Subcutaneous abdominal adipose tissue (tissue), 5 donors: ENCODE results near the gene OR2V1.

Experiments
- H3K27ac ChIP-seq: one replicate; pipeline ENCODE4 v1.7.0; 2013; ENCODE audit warnings: low read depth, mild to moderate bottlenecking, inconsistent platforms, low read length, moderate library complexity
- H3K27me3 ChIP-seq, 5 donors: one replicate each; pipeline ENCODE4 v1.7.0; 2013; ENCODE audit warnings: low read length in 5 of 5, inconsistent platforms in 1 of 5; ENCODE audit not compliant: control insufficient read depth in 5 of 5, insufficient read depth in 4 of 5
- H3K36me3 ChIP-seq, 5 donors: one replicate each; pipeline ENCODE4 v1.7.0; 2013; ENCODE audit warnings: low read length in 5 of 5; ENCODE audit not compliant: control insufficient read depth in 5 of 5, insufficient read depth in 5 of 5
- H3K4me1 ChIP-seq, 5 donors: one replicate each; pipeline ENCODE4 v1.7.0; 2013; ENCODE audit warnings: low read length in 5 of 5, mild to moderate bottlenecking in 3 of 5, moderate library complexity in 1 of 5; ENCODE audit not compliant: control insufficient read depth in 5 of 5, insufficient read depth in 5 of 5
- H3K4me3 ChIP-seq, 5 donors: one replicate each; pipeline ENCODE4 v1.7.0; 2013; ENCODE audit warnings: low read length in 5 of 5, low read depth in 1 of 5
- H3K9ac ChIP-seq, 5 donors: one replicate each; pipeline ENCODE4 v1.7.0; 2013; ENCODE audit warnings: low read length in 5 of 5, mild to moderate bottlenecking in 4 of 5, moderate library complexity in 3 of 5
- H3K9me3 ChIP-seq, 5 donors: one replicate each; pipeline ENCODE4 v1.7.0; 2013; ENCODE audit warnings: low read length in 5 of 5; ENCODE audit not compliant: control insufficient read depth in 5 of 5
- donor health status: healthy.
- donor health status: healthy.
- donor health status: healthy.
- donor health status: healthy.
- donor health status: healthy.

Gene OR2V1

GRCh38 chr5:181129601-181130000 is 1.4 kb downstream of the OR2V1 start:
- H3K9ac ChIP-seq: no peak overlapping the region
- no peaks in the 10 kb centered on the region for H3K36me3 ChIP-seq
- H3K27ac ChIP-seq: no peak overlapping the region
- peaks cover 0 to 1% (median 0%) of the 10 kb centered on the region in 5 donors for H3K4me1 ChIP-seq
- peaks cover 0 to 4% (median 0%) of the 10 kb centered on the region in 5 donors for H3K9me3 ChIP-seq
- H3K4me3 ChIP-seq: no peak overlapping the region
- peaks cover 18 to 44% (median 36%) of the 10 kb centered on the region in 5 donors for H3K27me3 ChIP-seq

DNA sequence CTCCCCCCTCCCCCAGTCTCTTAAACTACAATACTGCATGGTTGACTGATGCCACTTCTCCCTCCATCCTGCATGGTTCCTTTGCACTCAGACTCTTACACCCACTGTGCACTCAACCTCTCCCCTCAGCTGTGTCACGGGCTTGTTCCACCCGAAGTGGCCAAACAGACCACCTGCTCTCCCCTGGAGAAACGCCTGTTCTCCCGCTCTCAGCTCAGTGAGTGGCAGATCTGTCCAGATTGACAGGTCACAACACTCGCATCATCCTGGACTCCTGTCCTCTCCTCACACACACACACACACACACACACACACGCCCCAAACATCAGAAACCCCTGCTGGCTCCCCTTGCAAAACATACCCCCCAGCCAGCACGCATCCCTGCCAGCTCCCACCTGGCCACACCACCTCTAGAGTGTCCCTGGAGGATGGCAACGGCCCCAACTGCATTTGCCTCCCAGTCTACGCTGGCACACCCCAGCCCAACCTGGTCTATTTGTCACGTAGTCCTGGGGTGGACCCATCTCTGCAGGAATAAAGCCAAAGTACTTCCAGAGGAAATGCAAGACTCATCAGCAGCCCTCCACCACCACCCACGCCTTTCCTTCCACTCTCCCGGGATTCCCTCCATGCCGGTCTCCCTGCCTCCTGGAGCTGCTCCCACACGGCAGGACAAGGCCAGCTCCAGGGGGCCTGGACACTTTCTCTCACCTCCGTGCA is 2.9 kb downstream of the OR2V1 start:
- no peaks in the 10 kb centered on the region for H3K36me3 ChIP-seq
- no peak overlapping the region for H3K4me3 ChIP-seq
- no peak overlapping the region for H3K9ac ChIP-seq
- no peaks in the 10 kb centered on the region for H3K4me1 ChIP-seq
- H3K9me3 ChIP-seq: no peaks in the 10 kb centered on the region
- H3K27ac ChIP-seq: no peak overlapping the region
- peaks cover 21 to 44% (median 36%) of the 10 kb centered on the region in 5 donors for H3K27me3 ChIP-seq

- Histone ChIP-seq H3K27ac (no peak overlapping the region), H3K36me3 (no peaks in the 10 kb centered on the region), H3K4me1 (no peaks in the 10 kb centered on the region), H3K4me3 (no peak overlapping the region), H3K9me3 (no peaks in the 10 kb centered on the region), H3K27me3 (peaks cover 21 to 44% (median 36%) of the 10 kb centered on the region in 5 donors), H3K9ac (no peak overlapping the region)
Observed at GRCh38 chr5:181127456-181127855, 3.5 kb downstream of the OR2V1 start.

DNA sequence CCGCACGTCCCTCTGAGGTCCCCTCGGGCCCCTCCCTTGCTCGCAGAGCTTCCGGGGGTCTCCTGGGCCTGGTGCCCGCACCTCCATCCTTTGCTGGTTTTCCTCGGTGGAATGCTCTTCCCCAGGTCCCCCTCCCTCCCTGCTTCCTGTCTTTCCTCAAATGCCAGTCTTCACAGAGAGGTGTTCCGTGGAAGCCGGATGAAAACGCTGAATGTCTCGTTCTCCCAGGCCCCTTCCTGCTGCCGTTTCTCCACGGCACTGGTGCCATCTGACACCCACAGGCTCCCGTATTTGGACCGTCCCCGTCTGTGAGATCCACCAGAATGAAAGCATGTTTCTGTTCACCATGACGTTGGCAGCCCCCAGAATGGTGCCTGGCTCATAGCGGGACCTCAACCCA is 4.1 kb downstream of the OR2V1 start:
- Histone ChIP-seq H3K27me3 (peaks cover 21 to 47% (median 36%) of the 10 kb centered on the region in 5 donors), H3K9ac (no peak overlapping the region), H3K27ac (no peak overlapping the region), H3K9me3 (no peaks in the 10 kb centered on the region), H3K4me1 (peaks cover 0 to 6% (median 5%) of the 10 kb centered on the region in 5 donors), H3K4me3 (no peak overlapping the region), H3K36me3 (no peaks in the 10 kb centered on the region)

DNA sequence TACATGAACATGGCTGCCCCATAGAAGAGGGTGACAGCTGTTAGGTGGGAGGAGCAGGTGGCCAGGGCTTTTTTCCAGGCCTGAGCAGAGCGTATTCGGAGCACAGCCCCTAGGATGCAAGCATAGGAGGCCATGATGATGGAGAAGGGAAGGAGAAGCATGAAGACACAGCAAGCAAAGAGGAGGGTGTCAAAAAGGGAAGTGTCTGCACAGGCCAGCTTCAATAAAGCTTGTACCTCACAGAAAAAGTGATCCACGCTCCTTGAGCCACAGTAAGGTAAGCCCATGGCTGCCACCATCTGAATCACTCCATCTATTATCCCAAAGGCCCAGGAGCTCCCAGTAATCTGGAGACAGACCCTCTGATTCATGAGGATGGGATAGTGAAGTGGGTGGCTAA is 6.4 kb downstream of the OR2V1 start:
- H3K4me3 ChIP-seq: no peak overlapping the region
- peaks cover 0 to 12% (median 7%) of the 10 kb centered on the region in 5 donors for H3K4me1 ChIP-seq
- H3K36me3 ChIP-seq: no peaks in the 10 kb centered on the region
- no peak overlapping the region for H3K27ac ChIP-seq
- no peaks in the 10 kb centered on the region for H3K9me3 ChIP-seq
- no peak overlapping the region for H3K9ac ChIP-seq
- H3K27me3 ChIP-seq: peaks cover 18 to 37% (median 30%) of the 10 kb centered on the region in 5 donors

DNA sequence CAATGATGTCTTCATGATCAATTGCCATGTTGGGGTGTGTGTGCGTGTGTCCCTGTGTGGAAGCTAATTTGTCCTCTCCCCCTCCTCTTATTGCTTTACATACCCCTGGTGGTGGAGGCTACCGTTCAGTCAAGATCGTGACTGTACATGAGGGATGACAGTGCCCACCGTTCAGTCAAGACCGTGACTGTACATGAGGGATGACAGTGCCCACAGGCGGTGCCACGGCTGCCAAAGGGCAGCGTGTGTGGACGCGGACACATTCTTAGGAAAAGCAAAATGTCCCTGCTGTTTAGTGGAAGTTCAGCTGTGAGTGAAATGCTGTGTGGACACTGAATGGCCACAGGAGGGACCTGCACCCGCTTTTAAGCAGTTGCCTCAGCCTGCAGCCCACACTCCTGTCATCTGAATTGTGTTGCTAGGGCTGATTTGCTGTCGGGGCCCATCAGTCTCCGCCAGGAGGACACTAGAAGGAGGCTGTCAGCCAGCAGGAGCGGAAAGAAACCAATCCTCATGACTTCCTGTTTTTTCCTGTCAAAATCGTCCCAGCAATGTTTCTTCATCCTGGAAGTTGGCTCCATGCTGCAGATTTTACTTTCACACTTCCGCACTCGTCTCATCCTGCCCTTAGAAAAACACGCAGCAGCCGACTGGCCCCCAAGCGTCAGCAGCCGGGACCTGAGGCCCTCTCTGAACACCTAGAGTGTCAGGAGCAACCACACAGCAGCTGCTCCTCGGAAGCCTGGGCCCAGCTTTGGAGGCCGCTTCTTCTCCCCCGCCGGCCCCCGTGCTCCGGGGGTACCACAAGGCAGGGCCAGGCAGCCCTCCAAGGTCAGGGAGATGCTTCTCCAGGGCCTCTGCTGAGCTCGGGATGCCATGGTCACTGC is 9.1 kb downstream of the OR2V1 start:
- H3K27me3 ChIP-seq: peaks cover 11 to 30% (median 21%) of the 10 kb centered on the region in 5 donors
- H3K27ac ChIP-seq: no peak overlapping the region

GRCh38 chr5:181120761-181121160 is 10.2 kb downstream of the OR2V1 start:
- Histone ChIP-seq H3K4me1 (peaks cover 0 to 12% (median 7%) of the 10 kb centered on the region in 5 donors), H3K27me3 (peaks cover 11 to 33% (median 19%) of the 10 kb centered on the region in 5 donors)

More for the DNA sequence above, 9.1 kb downstream of the OR2V1 start:
- no peaks in the 10 kb centered on the region for H3K9me3 ChIP-seq
- H3K9ac ChIP-seq: no peak overlapping the region
- no peaks in the 10 kb centered on the region for H3K36me3 ChIP-seq
- peaks cover 0 to 12% (median 7%) of the 10 kb centered on the region in 5 donors for H3K4me1 ChIP-seq
- peak overlapping the region in 2 of 5 donors; percentile 27 to 38 for H3K4me3 ChIP-seq

GRCh38 chr5:181120306-181120705 is 10.7 kb downstream of the OR2V1 start:
- peaks cover 12 to 37% (median 22%) of the 10 kb centered on the region in 5 donors for H3K27me3 ChIP-seq
- no peaks in the 10 kb centered on the region for H3K36me3 ChIP-seq
- H3K4me1 ChIP-seq: peaks cover 0 to 14% (median 7%) of the 10 kb centered on the region in 5 donors
- no peak overlapping the region for H3K4me3 ChIP-seq
- H3K27ac ChIP-seq: no peak overlapping the region
- no peak overlapping the region for H3K9ac ChIP-seq
- H3K9me3 ChIP-seq: no peaks in the 10 kb centered on the region

More at GRCh38 chr5:181120761-181121160, 10.2 kb downstream of the OR2V1 start:
- Histone ChIP-seq H3K36me3 (no peaks in the 10 kb centered on the region), H3K9me3 (no peaks in the 10 kb centered on the region), H3K9ac (no peak overlapping the region), H3K27ac (no peak overlapping the region), H3K4me3 (no peak overlapping the region)

DNA sequence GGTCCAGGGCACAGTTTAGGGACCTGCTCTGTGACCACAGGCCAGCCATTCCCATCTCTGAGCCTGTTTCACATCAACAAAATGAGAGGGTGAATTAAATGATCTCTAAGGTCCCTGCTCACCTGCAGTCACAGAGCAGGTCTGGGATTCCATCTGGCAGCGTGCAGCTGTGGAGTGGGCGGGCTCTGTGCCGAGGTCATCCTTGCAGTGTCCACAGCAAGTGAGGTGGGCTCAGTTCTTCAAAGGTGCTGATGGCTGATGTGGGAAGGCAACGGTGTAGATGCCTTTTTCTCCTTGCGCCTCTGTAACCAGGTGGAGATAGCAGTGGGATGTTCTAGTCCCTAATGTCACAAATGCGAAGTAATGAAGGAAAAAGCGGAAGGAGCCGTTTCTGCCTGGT is 11.9 kb downstream of the OR2V1 start:
- no peak overlapping the region for H3K4me3 ChIP-seq
- H3K36me3 ChIP-seq: no peaks in the 10 kb centered on the region
- H3K27ac ChIP-seq: no peak overlapping the region
- H3K27me3 ChIP-seq: peaks cover 14 to 48% (median 34%) of the 10 kb centered on the region in 5 donors
- H3K9ac ChIP-seq: no peak overlapping the region
- peaks cover 0 to 19% (median 7%) of the 10 kb centered on the region in 5 donors for H3K4me1 ChIP-seq
- H3K9me3 ChIP-seq: no peaks in the 10 kb centered on the region

- H3K27me3 ChIP-seq: peaks cover 14 to 51% (median 37%) of the 10 kb centered on the region in 5 donors
- peaks cover 0 to 19% (median 7%) of the 10 kb centered on the region in 5 donors for H3K4me1 ChIP-seq
- H3K36me3 ChIP-seq: no peaks in the 10 kb centered on the region
- no peak overlapping the region for H3K9ac ChIP-seq
- no peak overlapping the region for H3K4me3 ChIP-seq
- H3K27ac ChIP-seq: no peak overlapping the region
- peaks cover 0 to 3% (median 0%) of the 10 kb centered on the region in 5 donors for H3K9me3 ChIP-seq
Observed at GRCh38 chr5:181118369-181118768, 12.6 kb downstream of the OR2V1 start.
